Vagina (tissue), 2 donors: ENCODE data around the gene ZNF644.

ENCODE experiments used
- POLR2A ChIP-seq, 2 donors: fragments of 450-650 bp; IDR thresholded peaks; one replicate each; pipeline ENCODE4 v1.6.1; 2017; ENCODE audit warnings: antibody characterized with exemption in 2 of 2, mild to moderate bottlenecking in 2 of 2, moderate library complexity in 2 of 2
- TF ChIP-seq, protein P1 (sequence below), 3 experiments: fragments of 450-650 bp in 2 of 3; fragments of 200-600 bp in 1 of 3; sonication (generic) in 1 of 3; IDR thresholded peaks; one replicate each; pipeline ENCODE4 v1.5.1; 2017 to 2019; ENCODE audit warnings: antibody characterized with exemption in 3 of 3, mild to moderate bottlenecking in 2 of 3, moderate library complexity in 2 of 3

GRCh38 chr1:90957497-90957896 is 64.3 kb downstream of the ZNF644 start:
- TF ChIP-seq, protein P1, sequence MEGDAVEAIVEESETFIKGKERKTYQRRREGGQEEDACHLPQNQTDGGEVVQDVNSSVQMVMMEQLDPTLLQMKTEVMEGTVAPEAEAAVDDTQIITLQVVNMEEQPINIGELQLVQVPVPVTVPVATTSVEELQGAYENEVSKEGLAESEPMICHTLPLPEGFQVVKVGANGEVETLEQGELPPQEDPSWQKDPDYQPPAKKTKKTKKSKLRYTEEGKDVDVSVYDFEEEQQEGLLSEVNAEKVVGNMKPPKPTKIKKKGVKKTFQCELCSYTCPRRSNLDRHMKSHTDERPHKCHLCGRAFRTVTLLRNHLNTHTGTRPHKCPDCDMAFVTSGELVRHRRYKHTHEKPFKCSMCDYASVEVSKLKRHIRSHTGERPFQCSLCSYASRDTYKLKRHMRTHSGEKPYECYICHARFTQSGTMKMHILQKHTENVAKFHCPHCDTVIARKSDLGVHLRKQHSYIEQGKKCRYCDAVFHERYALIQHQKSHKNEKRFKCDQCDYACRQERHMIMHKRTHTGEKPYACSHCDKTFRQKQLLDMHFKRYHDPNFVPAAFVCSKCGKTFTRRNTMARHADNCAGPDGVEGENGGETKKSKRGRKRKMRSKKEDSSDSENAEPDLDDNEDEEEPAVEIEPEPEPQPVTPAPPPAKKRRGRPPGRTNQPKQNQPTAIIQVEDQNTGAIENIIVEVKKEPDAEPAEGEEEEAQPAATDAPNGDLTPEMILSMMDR (IDR thresholded peaks at IDR 0.05), result no peak
- no peak for TF ChIP-seq POLR2A (IDR thresholded peaks at IDR 0.05)
